ENCODE results near the gene DTNA. TPM values are rescaled to one million over a fixed set of nuclear protein-coding genes. Genes with fewer than 3 reads are reported as not detected.

Gene DTNA
- total RNA-seq, 4 donors from 2014 or later, result 22.7 to 60.5 (median 43.7) TPM

GRCh38 chr18:34805103-34805877 lies 95.2 kb downstream of the DTNA start:
- DNase-seq (ENCODE audit: low spot score), result no peak

GRCh38 chr18:34805878-34806351 lies 95.8 kb downstream of the DTNA start:
- DNase-seq (ENCODE audit: low spot score) (no peak), ATAC-seq (ENCODE audit: low FRiP score) (no peak)
- no peak for TF ChIP-seq CTCF (IDR thresholded peaks at IDR 0.05)

More at GRCh38 chr18:34805103-34805877, 95.2 kb downstream of the DTNA start:
- no peak for ATAC-seq (ENCODE audit: low FRiP score)
- no peak for TF ChIP-seq CTCF (IDR thresholded peaks at IDR 0.05)

- DNase-seq (ENCODE audit: low spot score) (no peak), ATAC-seq (ENCODE audit: low FRiP score) (no peak)
- no peak for TF ChIP-seq CTCF (IDR thresholded peaks at IDR 0.05)
Measured at GRCh38 chr18:34806527-34806926, 96.4 kb downstream of the DTNA start.

- DNase-seq (ENCODE audit: low spot score), result no peak
- TF ChIP-seq CTCF (IDR thresholded peaks at IDR 0.05), result no peak
- ATAC-seq (ENCODE audit: low FRiP score), result no peak
Measured at GRCh38 chr18:34807106-34807796, 97.2 kb downstream of the DTNA start.

GRCh38 chr18:34808389-34808788 lies 98.3 kb downstream of the DTNA start:
- ATAC-seq (ENCODE audit: low FRiP score), result no peak
- no peak for TF ChIP-seq CTCF (IDR thresholded peaks at IDR 0.05)
- no peak for DNase-seq (ENCODE audit: low spot score)

GRCh38 chr18:34809451-34810072 lies 99.5 kb downstream of the DTNA start:
- ATAC-seq (ENCODE audit: low FRiP score) (peak; percentile 88), DNase-seq (ENCODE audit: low spot score) (peak; percentile 65)
- peak in 1 of 3 donors; percentile 27 for TF ChIP-seq CTCF (IDR thresholded peaks at IDR 0.05)
